HG03135 (cell line): Measurements from ENCODE around the gene PSME3IP1.

ENCODE experiments used
- ATAC-seq: cut with Tn5 transposase; IDR thresholded peaks from one replicate; pipeline ENCODE4 v1.9.1; 2021; ENCODE audit warnings: mild to moderate bottlenecking, moderate library complexity; ENCODE audit not compliant: unreplicated experiment

The PSME3IP1 gene

DNA sequence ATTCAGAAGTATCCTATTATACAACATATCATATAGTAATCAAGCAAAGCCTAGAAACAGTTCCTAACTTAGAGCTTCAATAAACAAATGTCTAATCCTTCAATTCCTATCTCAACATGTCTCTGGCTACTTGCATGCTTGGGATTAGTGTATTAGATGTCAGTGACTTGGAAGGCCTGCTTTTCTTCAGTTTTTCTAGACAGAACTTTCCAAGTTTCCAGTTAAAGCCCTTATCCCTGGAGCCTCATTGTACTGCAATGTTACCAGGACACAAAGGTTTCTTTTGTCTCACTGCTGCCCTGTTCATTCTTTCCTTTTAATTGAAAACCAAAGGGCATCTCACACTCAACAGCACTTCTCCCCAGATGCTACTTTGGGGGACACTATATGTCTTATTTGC, 16.5 kb downstream of the PSME3IP1 start:
- ATAC-seq = no peak

DNA sequence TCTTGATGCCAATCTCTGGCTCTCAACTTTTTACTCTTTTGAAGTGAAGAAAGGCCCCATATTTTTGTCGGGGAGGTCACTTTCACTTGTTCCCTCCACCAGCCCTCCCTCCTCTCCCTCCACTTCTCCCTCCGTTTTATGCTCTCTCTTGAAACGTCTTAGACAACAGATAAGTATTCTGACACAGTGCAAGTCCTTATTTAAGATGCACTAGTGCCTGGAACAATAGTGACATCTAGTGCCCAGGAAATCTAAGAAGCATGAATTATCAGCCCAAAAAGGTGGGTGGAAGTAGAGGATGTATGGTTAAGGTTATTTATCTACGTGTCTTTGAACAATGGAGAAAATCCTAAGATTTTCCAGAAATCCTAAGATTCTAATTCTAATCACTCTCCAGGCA, 17.9 kb downstream of the PSME3IP1 start:
- no peak for ATAC-seq

GRCh38 chr16:57167538-57167937, 18.3 kb downstream of the PSME3IP1 start:
- no peak for ATAC-seq

DNA sequence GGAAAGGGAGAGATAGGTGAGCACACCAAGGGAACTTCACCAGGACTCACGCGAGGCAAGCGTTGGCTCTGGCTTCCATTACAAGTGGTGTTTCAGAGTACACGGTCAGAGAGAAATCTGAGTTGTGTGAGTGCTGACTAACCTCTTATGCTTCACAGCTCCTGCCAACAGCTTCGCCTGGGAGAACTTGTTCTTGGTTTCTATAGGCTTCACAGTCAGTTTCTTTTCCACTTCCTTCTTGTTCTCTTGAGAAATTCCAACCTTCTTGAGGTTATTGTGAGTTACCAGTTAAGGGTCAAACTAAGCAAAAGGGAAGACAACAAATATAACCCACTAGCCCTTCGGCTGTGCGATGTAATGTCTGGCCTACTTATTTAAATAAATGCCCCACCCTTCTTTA, 18.9 kb downstream of the PSME3IP1 start:
- no peak for ATAC-seq

- no peak for ATAC-seq
Measured at GRCh38 chr16:57166451-57166850, 19.4 kb downstream of the PSME3IP1 start.

- ATAC-seq = no peak
Measured at GRCh38 chr16:57165938-57166337, 19.9 kb downstream of the PSME3IP1 start.

DNA sequence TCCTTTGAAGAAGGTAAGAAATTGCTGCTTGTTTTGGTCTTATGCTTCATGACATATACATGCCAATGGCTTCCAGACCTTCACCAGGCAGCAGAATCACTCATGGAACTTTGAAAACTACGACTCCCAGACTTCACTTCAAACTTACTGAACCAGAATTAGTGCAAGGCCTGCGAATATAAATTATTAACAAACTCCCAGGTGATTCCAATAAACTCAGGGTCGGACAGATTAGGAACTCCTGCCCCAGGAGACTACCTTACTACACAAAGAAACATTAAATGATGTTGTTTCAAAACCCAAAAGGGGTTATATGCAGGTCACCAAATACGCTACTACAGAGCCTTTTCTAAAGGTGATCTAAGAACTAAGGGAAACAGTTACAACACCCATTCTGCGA, 20.4 kb downstream of the PSME3IP1 start:
- ATAC-seq = no peak

- no peak for ATAC-seq
Measured at GRCh38 chr16:57163842-57164241, 22.0 kb downstream of the PSME3IP1 start.

- ATAC-seq = no peak
Measured at GRCh38 chr16:57159447-57159846, 26.4 kb downstream of the PSME3IP1 start.

DNA sequence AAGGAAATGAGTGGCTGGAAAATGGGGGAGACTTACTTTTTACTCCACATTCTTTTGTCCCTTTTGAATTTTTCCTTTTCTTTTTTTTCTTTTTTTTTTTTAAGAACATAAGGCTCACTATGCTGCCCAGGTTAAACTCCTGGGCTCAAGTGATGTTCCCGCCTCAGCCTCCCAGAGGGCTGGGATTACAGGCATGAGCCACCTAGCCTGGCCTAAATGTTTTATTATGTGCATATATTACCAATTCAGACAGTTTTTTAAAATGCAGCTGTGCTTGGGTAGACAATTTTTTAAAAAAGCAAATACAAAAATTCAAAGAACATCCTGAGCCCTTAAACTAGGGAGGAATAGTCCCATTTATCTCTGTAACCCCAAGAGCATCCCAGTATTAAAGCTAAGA, 28.3 kb downstream of the PSME3IP1 start:
- no peak for ATAC-seq

DNA sequence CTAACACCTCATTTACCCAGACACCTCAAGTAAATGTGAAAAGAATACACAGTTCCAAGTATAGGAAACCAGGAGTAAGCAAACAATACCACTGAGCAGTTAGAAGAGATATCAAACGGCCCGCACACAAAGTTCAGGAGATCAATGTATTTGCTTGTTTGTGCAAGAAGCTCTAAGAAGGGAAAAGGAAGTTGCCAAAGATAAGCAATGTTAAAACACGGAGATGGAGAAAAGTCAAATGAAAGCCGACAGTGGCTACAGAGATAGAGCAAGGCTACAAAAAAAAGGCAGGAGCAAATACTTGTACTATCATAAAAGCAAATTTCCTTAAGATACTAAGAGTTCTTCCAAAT, 29.5 kb downstream of the PSME3IP1 start:
- no peak for ATAC-seq

- ATAC-seq = no peak
Measured at GRCh38 chr16:57155702-57156350, 30.0 kb downstream of the PSME3IP1 start.

DNA sequence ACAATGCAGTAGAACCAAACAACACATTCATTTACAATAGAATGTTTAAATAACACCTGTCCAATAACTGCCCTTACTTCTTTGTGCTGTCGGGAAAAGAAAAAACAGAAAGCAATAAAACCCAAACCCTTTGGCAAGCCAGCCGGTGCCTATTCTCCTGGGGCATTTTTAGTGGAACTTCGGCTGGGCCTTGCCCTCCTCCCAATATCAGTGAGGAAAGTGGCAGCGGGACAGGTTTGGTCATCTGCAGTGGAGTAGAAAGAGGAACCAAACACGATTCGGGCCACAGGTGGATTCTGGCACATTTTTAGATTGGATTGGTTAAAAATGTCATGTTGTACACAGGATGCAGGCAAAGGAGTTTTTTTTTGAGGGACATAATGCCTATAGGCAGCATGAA, 32.0 kb downstream of the PSME3IP1 start:
- no peak for ATAC-seq

GRCh38 chr16:57152096-57153093, 33.4 kb downstream of the PSME3IP1 start:
- ATAC-seq = no peak

DNA sequence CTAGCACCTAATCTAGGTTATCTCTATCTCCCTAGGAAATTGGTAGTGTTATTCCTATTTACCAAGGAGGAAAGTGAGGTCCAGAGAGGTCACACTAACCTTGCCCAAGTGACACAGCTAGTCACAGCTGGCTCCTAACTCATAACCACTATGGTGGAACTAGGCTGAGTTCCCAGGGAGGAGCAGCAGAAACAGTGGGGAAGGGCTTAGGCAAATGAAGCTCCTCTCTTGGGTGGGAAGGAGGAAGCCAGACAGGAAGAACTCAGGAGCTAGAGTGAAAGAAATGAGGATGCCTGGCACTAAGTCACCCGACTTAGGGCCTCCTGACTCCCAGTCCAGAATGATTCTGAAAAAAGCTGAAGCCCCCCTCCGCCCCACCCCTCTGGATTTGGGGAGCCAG, 34.5 kb downstream of the PSME3IP1 start:
- ATAC-seq = no peak

DNA sequence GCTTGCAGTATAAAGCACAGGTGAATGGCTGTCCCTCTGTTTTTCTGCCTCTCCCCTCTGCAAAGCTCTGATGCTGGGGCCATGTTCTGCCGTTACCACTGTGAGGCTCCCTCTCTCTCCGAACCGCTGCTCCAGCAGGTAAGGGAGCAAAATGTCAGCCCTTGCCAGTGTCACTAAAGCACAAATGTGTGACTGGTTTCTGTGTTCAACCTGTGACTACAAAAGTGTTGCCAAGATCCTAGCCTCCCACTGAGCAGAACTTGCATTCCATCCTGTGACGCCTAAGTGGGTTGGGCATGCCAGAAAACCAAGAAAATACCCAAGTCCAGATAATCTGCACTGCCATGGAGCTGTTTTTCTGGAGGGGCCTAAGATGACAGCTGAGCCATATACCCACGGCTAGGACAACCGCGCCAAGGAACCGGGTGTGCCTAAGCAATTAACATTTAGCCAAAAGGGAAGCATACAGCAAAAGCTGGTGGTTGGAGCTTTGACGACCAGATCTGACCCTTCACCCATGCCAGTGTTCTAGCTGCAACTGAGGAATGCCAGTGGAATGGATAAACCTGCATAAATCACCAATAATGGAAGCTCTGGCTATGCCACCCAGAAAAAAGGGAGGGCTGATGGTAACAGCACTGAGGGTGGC, 35.0 kb downstream of the PSME3IP1 start:
- ATAC-seq = no peak

DNA sequence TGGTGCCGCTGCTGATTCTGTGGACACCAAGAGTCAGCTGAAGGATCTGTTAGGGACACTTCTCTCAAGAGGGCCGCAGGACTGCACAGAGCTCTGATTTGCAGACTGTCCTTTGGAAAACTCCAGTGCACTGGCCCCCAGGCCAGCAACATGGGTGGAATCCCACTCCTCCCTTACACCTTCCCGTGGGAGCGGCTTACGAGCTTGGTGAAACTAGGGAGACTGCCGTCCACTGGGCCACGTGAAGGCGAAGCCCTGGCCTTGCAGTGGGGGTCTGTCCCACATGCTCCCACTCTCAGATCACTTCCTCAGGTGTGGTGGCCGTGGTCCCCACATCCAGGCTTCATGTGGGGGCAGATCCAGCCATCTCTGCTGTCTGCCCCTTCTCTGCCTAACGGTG, 36.4 kb downstream of the PSME3IP1 start:
- ATAC-seq = no peak

DNA sequence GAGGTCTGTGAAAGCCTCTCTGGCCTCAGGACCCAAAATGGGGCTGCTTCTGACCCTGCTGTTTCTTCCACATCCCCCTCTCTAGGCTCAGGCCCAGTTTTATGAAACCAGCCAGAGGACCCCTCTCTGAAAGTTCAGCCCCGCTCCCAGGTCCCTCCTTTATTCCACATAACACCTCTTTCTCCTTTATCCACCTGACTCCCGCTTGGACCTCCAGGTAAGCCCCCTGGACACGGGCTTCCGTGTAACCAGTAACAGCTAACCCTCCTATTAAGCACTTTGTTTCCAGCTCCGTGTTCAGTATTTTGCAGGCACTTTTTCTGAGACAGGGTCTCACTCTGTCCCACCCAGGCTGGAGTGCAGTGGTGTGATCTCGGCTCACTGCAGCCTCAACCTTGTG, 37.4 kb downstream of the PSME3IP1 start:
- ATAC-seq = no peak

DNA sequence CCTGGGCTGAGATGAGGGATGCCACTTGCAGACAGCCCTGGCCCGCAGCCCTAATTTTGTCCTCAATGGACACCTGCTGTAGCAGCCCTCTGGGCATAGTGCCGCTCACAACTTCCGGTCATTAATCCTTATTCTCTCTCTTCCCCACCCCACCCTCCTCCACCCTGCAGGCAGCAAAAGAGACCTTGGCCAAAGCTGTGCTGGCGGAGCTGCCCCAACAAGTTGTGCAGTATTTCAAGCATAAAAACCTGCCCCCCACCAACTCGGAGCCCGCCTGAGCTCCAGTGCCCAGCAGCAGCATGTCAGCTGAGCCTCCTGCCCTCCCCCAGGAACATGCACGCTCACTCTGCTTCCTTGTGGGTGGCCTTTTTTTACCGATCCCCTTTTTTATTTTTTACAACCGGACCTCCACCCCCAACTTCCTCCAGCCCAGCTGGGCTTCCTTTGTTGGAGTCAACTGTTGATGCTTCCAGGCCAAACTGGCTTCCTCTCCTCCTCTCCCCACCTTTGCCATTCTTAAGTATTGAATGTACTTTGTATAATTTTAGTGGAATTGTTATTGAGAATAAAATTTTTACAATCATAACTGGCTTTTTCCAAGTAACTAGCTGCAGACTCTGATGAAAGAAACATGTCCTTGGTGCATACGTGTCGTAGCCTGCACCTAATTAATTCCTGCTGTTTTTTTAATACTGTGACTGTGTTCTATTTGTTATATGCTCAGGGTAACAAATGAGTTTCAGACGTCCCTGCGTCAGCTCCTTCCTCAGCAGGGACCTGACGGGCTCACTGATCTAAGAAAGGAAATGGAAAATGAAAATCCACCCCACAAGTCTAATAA, 38.2 kb downstream of the PSME3IP1 start:
- ATAC-seq = no peak

GRCh38 chr16:57146735-57147134, 39.1 kb downstream of the PSME3IP1 start:
- ATAC-seq = no peak
